ENCODE results near the gene RIMS4.

The RIMS4 gene

GRCh38 chr20:44701858-44702256 lies 108.5 kb downstream of the RIMS4 start:
- DNase-seq (ENCODE audit: low read depth in 2 of 2): no peak

All from stimulated activated CD8-positive, alpha-beta memory T cell treated with anti-CD3 and anti-CD28 coated beads, Interleukin-15, amount 100 ng/mL, for 4 hours (primary cell).